NK-92 (cell line): ENCODE measurements around the gene HADHB.

Experiments
- DNase-seq: peaks from one replicate; lab custom pipeline; 2025; ENCODE audit not compliant: unreplicated experiment; lab: John Stamatoyannopoulos, UW

The HADHB gene

GRCh38 chr2:26244309-26245230, at the start of gene HADHB, which contains the start of gene HADHA:
HADHB (plus strand) TSS chr2:26244939; CDS start chr2:26254255, 9,316 bp downstream.
HADHA (minus strand) TSS chr2:26244632; CDS start chr2:26244596, 36 bp downstream.
- DNase-seq = no peak

DNA sequence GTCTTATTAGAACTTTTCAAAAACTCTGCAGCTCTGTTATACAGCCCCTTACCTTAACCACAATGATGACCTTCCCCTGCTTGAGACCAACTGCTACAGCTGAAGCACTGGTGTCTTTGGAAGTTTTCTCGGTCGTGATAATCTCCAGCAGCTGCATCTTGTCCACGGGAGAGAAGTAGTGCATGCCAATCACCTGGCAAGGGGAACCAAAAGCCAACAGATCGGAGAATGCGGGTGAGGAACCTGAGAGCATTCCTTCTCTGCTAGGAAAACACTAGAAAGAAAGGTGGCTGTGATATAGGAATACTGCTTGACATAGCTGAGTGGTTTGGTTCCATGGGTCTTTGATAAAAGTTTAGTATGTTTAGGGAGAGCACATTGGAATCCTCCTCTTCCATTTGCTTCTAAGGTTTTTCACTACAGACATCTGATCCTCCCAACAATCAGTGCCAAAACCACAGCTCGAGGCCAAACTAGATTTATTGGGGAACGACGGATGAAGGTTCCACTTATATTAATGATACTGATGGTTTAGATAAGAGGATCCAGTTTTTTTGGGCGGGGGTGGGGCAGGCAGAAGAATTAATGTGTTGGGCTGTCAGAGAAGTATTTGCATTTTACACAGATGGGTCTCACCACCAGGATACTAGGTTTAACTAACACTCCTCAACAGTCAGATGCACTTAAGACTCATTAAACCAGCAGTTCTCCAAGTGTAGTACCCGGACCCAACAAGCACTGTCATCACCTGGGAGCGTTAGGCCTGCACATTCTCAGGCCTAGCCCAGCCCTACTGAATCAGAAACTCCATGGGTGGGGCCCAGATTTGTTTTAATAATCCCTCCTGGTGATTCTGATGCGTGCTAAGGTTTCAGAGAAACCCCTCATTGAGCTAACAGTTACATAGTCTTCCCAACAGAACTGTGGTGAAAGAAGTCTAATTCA, 49.4 kb upstream of the HADHB start:
- no peak for DNase-seq

- no peak for DNase-seq
Measured at GRCh38 chr2:26196683-26197418, 47.9 kb upstream of the HADHB start.

- no peak for DNase-seq
Measured at GRCh38 chr2:26197516-26197915, 47.2 kb upstream of the HADHB start.

GRCh38 chr2:26202981-26203490, 41.7 kb upstream of the HADHB start:
- DNase-seq = no peak

DNA sequence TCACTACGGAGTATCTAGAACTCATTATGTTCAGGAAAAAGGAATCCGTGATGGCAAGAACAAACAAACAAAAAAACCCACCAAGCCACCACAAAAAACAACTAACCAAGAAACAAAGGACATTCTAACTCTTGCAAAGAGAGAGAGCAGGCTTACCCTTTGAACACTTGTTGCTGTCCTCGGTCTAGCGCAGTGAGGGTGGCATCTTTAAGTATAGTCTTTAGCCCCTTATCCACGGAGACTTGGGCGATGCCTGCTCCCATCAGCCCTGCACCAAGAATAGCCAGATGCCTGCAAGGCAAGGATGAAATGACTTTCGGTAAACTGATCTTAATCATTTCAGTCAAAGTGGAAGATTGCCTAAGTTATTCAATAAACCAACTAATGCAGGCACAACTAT, 40.8 kb upstream of the HADHB start:
- no peak for DNase-seq

DNA sequence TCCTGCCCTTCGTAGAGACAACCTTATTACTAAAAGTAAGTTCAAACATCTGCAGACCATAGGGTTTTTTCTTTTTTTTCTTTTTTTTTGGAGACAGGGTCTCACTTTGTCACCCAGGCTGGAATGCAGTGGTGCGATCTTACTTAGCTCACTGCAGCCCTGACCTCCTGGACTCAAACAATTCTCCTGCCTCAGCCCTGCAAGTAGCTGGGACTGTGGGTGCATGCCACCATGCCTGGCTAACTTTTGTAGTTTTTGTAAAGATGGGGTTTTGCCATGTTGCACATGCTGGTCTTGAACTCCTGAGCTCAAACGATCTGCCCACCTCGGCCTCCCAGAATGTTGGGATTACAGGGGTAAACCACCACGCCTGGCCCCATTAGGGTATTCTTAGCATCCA, 32.7 kb upstream of the HADHB start:
- no peak for DNase-seq

DNA sequence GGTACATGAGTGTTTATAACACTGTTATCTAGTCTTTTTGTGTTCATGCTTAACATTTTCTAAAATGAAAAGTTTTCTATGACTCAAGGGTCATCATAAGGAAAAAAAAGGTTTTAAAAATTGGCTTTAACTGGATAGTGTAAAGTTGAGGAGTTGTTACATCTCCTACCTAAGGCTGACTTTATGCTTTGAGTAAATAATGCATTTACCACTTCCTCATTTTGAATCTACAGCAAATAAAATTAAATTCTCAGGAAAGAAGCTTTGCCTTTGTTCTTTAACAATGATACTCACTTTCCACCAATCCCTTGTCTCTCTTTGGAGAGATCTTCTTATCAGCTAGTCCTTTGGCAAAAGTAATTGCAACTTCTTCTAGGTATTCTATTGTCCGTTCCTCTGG, 30.0 kb upstream of the HADHB start:
- no peak for DNase-seq

- no peak for DNase-seq
Measured at GRCh38 chr2:26215833-26216232, 28.9 kb upstream of the HADHB start.

GRCh38 chr2:26216587-26216986, 28.2 kb upstream of the HADHB start:
- DNase-seq = no peak

GRCh38 chr2:26217720-26218119, 27.0 kb upstream of the HADHB start:
- no peak for DNase-seq

DNA sequence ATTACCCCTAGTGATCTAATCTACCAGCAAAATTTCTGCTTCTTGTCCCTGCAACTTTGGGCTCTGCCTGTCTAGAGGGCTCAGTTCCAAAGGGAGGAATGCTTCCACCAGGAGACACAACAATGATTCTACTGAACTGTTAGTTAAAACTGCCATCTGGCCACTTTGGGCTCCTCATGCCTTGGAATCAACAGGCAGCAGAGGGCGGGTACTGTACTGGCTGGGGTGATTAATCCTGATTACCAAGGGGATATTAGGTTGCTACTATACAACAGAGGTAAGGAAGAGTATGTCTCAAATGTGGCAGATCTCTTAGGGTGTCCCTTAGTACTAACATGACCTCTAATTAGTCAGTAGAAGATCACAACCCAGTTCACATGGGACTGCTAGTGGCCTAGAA, 21.7 kb upstream of the HADHB start:
- DNase-seq = no peak

- no peak for DNase-seq
Measured at GRCh38 chr2:26224095-26224494, 20.6 kb upstream of the HADHB start.

- DNase-seq = no peak
Measured at GRCh38 chr2:26229595-26229994, 15.1 kb upstream of the HADHB start.

DNA sequence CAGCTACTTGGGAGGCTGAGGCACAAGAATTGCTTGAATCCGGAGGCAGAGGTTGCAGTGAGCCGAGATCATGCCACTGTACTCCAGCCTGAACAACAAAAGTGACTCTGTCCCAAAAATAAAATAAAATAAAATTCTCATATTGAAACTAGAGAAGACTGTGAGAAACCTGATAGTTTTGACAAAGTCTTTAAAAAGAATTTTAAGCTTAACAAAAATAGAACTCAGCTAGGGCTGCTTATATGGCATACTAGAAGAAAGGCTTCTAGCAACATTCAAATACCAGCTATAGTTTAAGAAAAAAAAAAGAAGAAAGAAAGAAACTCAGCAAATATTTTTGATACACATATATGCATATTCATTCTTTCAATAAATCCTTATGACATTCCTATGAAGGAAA, 13.9 kb upstream of the HADHB start:
- DNase-seq = no peak

DNA sequence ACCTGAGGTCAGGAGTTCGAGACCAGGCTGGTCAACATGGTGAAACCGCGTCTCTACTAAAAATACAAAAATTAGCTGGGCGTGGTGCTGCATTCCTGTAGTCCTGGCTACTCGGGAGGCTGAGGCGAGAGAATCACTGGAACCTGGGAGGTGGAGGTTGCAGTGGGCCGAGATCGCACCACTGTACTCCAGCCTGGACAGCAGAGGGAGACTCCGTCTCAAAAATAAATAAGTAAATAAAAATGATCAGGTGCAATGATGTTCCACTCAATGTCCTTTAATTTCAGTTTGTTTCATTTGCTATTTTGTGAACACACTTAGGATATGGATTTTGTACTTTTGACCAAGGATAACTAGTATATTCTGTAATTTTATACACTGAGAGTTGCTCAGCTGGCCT, 9.7 kb upstream of the HADHB start:
- DNase-seq = no peak

DNA sequence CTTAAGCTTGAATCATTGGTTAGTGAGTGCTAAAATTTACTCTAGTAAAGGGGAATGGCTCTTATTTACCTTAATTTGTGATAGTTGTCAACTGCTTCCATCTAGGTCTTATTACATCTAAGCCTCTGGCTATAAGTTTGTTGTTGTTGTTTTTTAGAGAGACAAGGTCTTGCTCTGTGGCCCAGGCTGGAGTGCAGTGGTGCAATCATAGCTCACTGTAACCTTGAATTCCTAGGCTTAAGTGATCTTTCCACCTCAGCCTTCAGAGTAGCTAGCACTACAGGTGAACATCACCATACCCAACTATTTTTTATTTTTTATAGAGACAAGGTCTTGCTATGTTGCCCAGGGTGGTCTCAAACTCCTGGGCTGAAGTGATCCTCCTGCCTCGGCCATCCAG, 6.9 kb upstream of the HADHB start:
- DNase-seq = no peak

- no peak for DNase-seq
Measured at GRCh38 chr2:26238311-26238958, 6.3 kb upstream of the HADHB start.

DNA sequence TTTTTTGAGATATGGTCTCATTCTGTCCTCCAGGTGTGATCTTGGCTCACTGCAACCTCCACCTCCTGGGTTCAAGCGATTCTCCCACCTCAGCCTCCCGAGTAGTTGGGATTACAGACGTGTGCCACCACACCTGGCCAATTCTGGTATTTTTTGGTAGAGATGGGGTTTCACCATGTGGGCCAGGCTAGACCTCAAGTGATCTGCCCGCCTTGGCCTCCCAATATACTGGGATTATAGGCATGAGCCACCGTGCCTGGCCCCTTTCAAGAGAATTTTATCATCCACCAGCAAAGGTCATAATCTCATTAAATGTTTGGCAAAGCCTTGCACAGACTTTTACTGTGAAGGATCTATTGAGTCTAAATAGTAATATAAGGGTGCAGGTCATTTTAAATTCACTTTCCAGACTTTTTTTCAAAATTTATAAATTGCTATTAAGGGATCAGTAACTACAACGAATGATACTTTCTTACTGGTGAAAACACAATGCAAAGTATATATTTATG, 2.8 kb upstream of the HADHB start:
- no peak for DNase-seq
